ENCODE data around the gene CAPZA1.

The CAPZA1 gene

GRCh38 chr1:112626887-112627286 lies 7.3 kb downstream of the CAPZA1 start:
- no peak for DNase-seq

GRCh38 chr1:112628516-112628915 lies 8.9 kb downstream of the CAPZA1 start:
- no peak for DNase-seq

GRCh38 chr1:112629256-112629655 lies 9.6 kb downstream of the CAPZA1 start:
- no peak for DNase-seq

GRCh38 chr1:112633628-112634027 lies 14.0 kb downstream of the CAPZA1 start:
- DNase-seq: no peak

- DNase-seq: no peak
Observed at GRCh38 chr1:112634367-112634766, 14.7 kb downstream of the CAPZA1 start.

GRCh38 chr1:112636056-112636455 lies 16.4 kb downstream of the CAPZA1 start:
- no peak for DNase-seq

DNA sequence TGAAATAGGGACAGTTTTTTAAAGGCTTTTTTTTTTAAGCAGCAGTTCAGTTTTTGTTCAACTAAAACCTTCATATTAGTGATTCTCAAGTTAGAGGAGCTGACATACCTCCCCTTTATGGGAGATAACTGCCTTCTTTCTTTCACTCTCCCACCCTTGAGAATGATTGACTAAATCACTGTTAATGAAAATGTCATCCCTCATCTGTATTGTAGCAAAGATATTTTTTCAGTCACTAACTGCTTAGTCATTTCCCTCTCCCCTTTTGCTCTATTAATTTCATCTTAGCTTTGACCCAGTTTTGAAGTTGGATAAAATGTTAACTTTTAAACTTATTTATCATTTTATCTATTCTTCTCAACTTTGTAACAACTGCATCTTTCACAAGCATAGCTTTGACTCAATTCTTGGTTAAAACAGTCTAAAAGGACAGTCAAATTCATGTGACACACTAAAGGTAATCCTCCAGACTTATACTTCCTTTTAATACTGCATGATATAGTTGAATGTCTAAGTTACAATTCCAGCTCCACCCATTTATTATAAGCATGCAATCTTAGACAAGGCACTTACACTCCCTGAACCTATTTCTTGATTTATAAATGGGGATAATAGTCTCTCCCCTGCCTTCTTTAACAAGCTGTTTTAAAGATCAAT lies 17.1 kb downstream of the CAPZA1 start:
- DNase-seq: no peak

DNA sequence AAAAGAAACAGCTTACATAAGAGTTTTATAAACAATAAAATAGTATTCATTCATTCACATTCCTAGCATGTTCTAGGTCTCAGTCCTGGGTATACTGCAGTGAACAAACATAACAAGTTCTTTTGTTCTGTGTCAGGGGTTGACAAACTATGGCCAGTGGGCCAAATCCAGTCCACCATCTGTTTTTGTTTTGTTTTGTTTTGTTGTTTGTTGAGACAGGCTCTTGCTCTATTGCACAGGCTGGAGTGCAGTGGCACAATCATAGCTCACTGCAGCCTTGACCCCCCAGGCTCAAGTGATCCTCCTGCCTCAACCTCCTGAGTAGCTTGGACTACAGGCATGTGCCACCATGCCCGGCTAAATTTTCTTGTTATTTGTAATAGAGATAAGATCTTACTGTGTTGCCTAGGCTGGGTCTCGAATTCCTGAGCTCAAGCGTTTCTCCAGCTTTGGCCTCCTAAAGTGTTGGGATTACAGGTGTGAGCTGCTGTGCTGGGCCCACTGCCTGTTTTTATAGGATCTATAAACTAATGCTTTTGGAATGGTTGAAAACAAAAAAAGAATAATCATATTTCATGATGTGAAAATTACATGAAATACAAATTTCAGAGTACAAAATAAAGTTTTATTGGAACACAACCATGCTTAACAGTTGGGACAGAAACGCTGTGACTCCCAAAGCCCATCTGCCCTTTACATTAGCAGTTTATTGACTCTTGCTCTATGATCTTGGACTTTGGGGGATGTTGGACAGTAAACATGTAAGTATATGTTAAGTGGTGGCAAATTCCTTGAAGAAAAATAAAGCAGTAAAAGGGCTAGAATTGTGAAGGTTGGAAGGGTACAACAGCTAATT lies 17.9 kb downstream of the CAPZA1 start:
- peak in 24 of 58 donors; percentile 1 to 74 (median 21) for DNase-seq

DNA sequence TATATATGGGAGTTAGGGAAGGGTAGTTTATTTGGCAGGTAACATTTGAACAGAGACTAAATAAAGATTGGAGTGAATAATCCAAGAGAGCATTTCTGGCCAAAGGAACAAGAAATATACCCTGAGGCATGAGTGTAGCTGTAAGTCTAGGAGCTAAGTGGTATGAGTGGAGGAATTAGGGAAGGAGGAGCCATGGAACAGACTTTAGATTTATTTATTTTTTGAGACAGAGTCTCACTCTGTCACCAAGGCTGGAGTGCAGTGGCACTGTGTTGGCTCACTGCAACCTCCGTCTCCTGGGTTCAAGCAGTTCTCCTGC lies 18.4 kb downstream of the CAPZA1 start:
- DNase-seq: no peak

GRCh38 chr1:112640437-112640836 lies 20.8 kb downstream of the CAPZA1 start:
- peak in 14 of 58 donors; percentile 3 to 31 (median 10) for DNase-seq

GRCh38 chr1:112643080-112643479 lies 23.4 kb downstream of the CAPZA1 start:
- DNase-seq: no peak

DNA sequence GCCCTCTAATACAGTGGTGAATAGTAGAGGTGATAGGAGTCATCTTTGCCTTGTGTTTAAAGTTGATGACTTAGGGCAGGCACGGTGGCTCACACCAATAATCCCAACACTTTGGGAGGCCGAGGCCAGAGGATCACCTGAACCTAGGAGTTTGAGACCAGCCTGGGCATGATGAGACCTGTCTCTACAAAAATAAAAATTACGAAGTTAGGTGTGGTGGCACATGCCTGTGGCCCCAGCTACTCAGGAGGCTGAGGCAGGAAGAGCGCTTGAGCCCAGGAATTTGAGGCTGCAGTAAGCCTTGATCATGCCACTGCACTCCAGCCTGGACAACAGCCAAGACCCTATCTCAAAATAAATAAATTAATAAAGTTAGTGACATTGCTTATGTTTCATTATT lies 26.6 kb downstream of the CAPZA1 start:
- no peak for DNase-seq

DNA sequence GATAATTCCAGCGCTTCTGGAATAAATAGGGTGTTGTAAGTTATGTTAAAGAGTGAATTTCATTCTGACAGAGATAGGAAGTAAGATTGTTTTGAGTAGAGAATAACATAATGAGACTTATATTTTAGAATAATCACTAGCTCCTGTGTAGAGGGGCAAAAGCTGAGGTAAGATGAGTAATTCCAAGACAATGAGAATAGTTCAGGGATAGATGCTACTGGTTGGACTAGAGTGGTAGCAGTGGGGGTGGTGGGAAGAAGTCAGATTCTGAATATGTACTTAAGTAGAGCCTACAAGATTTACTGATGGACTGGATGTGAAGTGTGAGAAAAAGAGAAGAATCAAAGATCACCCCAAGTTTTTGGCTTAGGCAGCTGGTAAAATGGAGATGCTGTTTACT lies 31.6 kb downstream of the CAPZA1 start:
- DNase-seq: no peak

GRCh38 chr1:112665857-112666256 lies 46.2 kb downstream of the CAPZA1 start:
- DNase-seq: no peak

- no peak for DNase-seq
Observed at GRCh38 chr1:112666946-112667345, 47.3 kb downstream of the CAPZA1 start.

- DNase-seq: no peak
Observed at GRCh38 chr1:112672009-112672408, 52.4 kb downstream of the CAPZA1 start.

DNA sequence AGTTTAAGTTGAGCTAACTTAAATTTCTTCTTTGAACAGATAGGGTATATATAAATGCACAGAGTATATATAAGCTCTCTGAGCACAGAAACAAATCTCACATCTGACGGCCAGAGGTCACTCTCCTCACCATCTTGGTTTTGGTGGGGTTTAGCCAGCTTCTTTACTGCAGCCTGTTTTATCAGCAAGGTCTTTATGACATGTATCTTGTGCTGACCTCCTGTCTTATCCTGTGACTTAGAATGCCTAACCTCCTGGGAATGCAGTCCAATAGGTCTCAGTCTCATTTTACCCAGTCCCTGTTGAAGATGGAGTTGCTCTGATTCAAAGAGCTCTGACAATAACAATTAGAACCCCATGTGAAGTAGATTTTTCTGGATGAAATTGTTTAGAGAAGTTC lies 53.2 kb downstream of the CAPZA1 start:
- no peak for DNase-seq

- DNase-seq: peak in 7 of 58 donors; percentile 4 to 55 (median 14)
Observed at GRCh38 chr1:112673592-112674439, 54.2 kb downstream of the CAPZA1 start.

DNA sequence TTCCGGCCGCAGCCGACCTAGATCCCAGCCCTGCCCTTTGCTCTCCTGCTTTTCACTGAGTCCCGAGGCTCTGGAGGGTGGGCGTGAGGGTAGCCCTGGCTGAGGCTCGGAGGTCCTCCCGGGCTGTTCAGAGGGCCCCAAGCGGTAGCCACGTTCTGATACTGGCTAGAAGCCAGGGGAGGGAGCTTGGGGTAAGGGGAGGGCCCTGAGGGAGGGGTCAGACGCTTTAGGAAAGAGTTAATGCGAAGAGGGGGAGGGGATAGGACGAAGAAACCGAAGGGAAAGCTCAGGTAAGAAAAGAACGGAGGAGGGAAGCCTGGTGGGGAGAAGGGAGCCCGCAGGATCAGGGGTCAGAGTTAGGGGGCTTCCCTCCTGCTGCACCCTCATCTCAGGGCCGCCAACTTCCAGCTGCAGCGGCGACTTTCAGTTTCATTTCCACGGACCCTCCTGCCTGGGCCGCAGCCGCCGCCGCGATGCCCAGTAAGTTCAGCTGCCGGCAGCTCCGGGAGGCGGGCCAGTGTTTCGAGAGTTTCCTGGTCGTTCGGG lies 54.9 kb downstream of the CAPZA1 start, which contains the start of gene MOV10:
Gene MOV10 (plus strand): TSS at position 220 of the 546 bp plus-strand sequence. CDS start 254 bp downstream, at position 474.
- DNase-seq: peak in 45 of 58 donors; percentile 10 to 78 (median 51)

DNA sequence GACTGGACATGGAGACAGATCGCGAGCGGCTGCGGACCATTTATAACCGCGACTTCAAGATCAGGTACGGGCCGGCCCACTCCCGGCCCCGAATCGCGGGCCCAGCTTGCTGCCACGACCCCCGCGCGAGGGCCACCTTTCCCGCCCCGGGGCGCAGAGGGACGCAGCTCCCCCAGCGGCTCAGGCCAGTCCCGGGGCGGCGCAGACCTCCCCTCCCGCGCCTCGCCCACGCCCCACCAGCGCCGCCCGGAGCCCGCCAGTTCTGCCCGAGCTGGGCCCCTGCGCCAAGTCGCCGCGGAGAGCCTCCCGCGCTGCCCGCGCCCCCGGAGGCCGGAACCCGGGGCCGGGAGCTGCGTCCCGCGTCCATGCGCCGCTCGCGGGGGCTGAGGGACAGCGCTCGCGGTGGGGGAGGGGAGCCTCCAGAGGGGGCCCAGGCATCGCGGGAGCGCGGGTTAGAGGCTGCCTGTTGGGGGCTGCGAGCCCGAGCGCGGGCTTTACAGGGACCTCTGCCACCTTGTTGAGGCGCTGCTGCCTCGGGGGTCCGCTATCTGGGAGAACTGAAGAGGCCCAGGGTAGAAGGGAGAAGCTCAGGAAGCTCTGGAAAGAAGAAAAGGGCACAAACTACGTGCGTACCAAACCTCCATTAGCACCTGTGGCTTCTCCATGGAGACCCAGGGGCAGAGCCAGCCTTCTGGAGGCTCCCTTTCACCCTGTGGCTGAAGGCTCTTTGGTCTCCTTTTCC lies 55.5 kb downstream of the CAPZA1 start:
- peak in 42 of 58 donors; percentile 27 to 78 (median 60) for DNase-seq
